GM19438 (cell line): ENCODE data around the gene SDF4.

Experiments
- ATAC-seq: cut with Tn5 transposase; IDR thresholded peaks from one replicate; pipeline ENCODE4 v1.9.1; 2021; ENCODE audit warnings: low read depth; ENCODE audit not compliant: unreplicated experiment

SDF4 gene

GRCh38 chr1:1242461-1243265 lies 10.9 kb upstream of the SDF4 start:
- ATAC-seq = no peak

DNA sequence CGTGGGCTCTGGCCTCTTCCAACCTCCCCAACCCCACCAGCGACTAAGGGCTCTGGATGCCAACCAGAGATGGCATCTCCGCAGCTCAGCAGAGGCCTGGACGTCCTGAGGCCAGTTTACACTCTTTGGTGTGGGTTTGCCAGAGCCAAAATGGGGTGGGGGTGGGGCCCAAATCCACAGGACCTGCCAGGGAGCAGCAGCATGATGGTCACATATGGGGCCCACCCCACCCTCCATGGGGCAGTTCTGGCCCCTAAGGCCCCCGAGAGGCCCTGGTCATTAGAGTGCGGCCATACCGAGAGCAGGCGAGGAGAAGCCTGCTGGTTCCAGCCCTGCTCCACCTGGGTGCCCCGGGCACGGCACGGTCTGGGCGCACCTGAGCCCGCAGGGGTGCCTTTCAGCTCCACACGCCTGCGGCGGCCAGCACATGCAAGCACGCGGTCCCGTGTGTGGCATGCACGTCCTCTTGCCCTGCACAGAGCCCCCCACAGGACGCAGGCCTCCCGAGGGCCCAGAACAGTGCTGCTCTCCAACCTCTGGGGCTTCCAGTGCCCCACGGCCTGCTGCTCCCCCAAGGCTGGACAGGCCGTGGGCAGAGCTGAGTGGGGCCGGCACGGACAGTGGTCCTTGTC lies 9.9 kb upstream of the SDF4 start:
- no peak for ATAC-seq

- ATAC-seq = no peak
Measured at GRCh38 chr1:1240822-1241587, 9.2 kb upstream of the SDF4 start.

DNA sequence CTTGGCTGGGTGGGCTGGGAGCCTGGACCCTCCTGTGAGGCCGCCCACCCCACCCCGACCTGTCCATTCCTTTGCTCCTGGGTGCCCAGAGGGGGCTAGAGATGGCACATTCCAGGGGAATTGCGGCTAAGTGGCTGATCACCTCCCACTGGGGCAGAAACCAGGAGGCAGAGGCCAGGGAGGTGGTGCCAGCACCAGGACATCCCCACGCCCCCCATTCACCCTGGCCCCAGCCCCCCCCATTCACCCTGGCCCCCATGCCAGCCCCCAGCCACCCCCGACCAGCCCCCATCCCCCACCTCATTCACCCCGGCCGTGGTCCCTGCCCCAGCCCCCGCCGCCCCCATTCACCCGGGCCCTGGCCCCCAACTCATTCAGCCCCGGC lies 8.5 kb upstream of the SDF4 start:
- no peak for ATAC-seq

GRCh38 chr1:1239614-1240347 lies 8.0 kb upstream of the SDF4 start:
- ATAC-seq = no peak

GRCh38 chr1:1239227-1239613 lies 7.4 kb upstream of the SDF4 start:
- ATAC-seq = no peak

- ATAC-seq = no peak
Measured at GRCh38 chr1:1238702-1239178, 6.9 kb upstream of the SDF4 start.

DNA sequence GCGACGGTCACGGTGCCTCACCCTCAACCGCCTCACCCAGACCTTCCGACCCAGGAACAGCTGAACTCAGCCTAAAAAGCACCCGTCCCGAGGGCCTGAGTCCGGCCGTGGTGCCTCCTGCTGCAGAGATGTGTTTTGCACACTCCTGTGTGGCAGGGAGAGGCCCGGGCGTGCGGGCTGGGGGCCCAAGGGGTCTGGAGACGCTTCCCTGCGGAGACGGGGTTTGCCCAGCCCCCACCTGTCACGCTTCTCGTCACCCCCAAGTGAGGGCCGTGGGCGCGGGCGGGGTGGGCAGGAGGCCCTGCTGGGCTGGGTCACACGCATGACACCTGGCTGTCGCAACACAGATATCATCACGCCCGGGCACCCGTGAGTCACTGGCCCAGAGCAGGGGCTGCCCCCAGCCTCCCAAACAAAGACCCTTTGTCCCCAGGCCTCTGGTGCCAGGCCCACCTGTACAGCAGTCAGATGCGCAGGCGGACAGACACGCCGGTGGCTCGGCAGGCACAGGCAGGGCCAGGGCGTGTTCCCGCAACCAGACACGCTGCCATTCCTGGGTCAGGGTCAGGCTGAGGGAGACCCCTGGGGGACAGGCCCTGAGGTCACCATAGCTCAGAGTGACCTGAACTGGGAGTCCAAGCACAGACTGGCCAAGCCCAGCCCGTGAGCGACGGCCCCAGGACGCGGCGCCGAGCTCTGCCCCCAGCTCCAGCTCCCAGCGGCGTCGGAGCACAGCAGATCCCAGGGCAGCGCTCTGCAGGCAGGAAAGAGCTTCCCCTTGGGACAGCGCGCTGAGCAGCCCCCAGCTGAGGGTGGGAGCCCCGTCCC lies 6.3 kb upstream of the SDF4 start:
- no peak for ATAC-seq

GRCh38 chr1:1236945-1237873 lies 5.4 kb upstream of the SDF4 start:
- ATAC-seq = no peak

GRCh38 chr1:1236176-1236763 lies 4.5 kb upstream of the SDF4 start:
- ATAC-seq = no peak

DNA sequence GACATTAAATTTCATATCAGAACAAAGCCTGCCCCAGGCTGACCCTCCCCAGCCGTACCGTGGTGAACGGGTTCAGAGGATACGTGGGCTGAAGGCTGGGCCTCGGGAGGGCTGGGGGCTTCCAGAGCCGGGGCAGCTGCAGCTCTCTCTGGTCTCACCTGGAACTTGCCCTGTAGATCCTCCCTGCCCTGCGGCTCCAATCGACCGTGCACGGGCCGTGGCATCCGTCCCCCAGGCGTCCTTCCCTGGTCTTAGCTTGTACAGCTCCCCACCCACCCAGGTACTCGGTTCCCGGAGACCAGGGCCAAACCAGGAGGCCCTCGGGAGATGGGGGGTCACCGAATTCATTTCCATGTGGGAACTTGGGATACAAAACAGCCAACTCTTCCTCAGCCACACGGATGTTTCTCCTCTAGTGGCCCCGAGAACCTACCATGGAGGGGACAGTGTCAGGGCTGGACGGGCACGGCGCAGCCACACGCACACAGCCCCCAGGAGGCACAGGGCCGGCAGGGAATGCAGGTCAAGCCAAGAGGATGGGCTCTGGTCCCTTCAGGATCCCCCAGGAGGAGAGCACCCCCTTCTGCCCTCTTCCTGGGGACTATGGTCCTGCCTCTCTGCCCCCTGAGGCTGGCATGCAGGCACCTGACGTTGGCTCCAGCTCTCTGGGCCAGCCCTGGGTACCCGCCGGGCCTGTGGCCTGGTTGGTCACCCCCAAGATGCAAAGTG lies 3.4 kb upstream of the SDF4 start:
- no peak for ATAC-seq

- no peak for ATAC-seq
Measured at GRCh38 chr1:1234180-1234808, 2.5 kb upstream of the SDF4 start.

- ATAC-seq = no peak
Measured at GRCh38 chr1:1233567-1233892, 1.7 kb upstream of the SDF4 start.

- no peak for ATAC-seq
Measured at GRCh38 chr1:1232796-1233566, 1.2 kb upstream of the SDF4 start.

DNA sequence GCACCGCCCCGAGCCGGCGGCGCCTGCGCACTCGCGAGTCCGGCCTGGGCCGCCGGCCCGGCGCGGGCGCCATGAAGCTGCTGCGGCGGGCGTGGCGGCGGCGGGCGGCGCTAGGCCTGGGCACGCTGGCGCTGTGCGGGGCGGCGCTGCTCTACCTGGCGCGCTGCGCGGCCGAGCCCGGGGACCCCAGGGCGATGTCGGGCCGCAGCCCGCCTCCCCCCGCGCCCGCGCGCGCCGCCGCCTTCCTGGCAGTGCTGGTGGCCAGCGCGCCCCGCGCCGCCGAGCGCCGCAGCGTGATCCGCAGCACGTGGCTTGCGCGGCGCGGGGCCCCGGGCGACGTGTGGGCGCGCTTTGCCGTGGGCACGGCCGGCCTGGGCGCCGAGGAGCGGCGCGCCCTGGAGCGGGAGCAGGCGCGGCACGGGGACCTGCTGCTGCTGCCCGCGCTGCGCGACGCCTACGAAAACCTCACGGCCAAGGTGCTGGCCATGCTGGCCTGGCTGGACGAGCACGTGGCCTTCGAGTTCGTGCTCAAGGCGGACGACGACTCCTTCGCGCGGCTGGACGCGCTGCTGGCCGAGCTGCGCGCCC lies 501 bp upstream of the SDF4 start, which contains the start of gene B3GALT6:
B3GALT6 (plus strand) TSS at position 30 of the 588 bp plus-strand sequence; CDS start at position 72, 42 bp downstream.
- ATAC-seq = no peak

DNA sequence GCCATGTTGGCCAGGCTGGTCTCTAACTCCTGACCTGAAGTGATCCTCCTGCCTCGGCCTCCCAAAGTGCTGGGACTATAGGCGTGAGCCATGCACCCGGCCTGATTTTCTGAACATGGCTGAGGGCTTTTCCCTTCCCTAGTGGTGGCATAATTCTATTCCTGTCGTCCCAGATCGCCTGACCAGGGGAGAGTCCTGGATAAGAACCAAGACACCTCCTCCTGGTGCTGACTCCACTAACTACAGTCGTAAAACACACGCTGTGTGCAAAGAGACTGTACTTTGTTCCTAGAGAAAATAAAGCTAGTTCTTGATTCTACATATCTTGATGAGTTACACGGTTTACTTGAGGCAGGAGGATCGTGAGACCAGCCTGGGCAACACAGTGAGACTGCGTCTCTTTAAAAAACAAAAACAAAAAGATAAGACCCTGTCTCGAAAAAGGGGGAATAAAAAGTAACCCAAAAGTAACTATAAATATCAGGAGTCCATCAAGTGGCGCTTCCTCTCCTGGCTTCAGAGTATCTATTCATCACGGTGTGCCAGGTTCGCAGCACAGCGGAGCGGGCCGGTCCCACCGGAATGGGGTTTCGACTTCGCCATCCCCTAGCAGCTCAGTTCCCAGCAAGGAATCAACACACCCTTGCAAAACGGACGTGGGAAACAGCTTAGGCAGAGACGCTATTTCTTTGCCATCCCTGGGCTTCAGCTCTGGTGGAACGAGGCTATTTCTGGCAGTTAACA lies 973 bp downstream of the SDF4 start:
- ATAC-seq = no peak
